GM19240 (cell line): Measurements from ENCODE around the gene KIAA2012.

Experiments
- DNase-seq: peaks from one replicate; pipeline ENCODE4 v3.0.0; 2011; ENCODE audit warnings: low spot score; ENCODE audit not compliant: insufficient read length

Gene KIAA2012

DNA sequence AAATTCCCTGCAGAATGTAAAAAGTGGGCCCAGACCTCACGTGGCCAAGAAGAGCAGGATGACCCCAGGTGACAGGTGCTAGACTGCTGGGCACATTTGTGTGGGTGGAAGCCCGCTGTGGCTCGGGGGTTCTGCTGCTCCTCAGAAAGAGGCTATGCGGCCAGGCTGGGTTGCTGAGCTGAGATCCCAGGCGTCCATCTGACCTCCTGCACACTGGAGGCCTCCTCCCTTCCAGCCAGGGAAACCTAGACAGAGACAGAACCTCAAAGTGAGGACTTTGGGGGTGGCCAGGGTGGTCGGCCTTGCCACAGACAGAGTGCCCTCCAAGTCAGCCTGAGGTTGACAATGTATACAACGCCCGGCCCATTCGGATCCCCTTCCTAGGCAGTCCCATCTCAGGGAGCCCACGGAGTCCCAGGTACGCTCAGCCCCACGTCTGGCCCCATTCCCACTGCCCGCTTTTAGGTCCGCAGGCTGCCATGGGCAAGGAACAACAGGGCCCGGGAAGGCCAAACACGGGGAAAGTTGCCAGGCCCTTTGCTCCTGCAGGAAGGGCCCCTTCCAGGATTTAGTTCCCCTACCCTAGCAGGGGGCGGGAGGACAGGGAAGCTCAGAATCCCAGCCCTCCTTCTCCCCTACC, 75.6 kb downstream of the KIAA2012 start:
- no peak for DNase-seq

DNA sequence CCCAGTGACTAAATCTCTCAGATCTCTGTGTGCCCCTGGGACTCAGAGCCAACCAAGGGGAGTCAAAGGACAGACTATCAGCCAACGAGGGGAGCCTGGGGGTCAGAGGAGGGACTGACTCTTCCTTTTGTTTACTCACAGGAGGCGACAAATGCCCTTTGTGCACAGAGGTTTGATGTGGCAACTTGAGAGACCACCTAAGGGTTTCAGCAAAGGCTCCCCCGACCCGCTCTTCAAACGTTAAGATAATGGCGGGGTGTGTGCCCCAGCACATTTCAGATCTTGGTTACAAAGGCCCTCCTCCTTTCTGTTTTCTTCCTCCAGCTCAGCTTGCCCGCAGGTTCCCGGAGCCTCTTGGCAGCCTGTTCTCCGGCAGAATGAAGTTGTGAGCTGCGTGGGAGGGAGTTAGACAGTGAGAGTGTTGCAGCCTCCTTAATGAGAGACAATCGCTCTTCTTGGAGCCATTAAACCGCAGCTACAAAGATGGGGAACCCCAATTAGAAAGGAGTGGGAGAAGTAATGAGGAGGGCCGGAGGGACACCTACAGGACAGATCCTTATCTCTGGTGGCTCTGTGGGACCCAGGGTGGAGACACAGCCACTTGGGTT, 76.2 kb downstream of the KIAA2012 start:
- DNase-seq: no peak

DNA sequence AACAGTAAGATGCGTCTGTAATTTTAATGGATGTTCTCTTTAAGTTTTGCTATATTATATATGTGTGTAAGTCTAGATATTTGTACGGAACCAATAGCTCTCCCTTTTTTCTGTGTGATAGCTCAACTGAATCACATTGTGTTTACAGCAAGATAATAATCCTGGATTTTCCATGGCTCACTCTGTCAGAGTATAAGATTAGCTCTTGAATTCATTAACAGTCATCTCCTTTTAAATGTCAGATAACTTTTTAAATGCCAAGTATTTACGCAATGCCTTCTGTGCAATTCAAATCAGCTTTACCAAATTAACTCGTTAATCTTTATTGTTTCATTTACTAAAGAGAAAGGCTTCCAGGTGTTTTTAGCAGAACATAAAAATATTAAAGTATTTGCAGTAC, 76.9 kb downstream of the KIAA2012 start:
- no peak for DNase-seq

DNA sequence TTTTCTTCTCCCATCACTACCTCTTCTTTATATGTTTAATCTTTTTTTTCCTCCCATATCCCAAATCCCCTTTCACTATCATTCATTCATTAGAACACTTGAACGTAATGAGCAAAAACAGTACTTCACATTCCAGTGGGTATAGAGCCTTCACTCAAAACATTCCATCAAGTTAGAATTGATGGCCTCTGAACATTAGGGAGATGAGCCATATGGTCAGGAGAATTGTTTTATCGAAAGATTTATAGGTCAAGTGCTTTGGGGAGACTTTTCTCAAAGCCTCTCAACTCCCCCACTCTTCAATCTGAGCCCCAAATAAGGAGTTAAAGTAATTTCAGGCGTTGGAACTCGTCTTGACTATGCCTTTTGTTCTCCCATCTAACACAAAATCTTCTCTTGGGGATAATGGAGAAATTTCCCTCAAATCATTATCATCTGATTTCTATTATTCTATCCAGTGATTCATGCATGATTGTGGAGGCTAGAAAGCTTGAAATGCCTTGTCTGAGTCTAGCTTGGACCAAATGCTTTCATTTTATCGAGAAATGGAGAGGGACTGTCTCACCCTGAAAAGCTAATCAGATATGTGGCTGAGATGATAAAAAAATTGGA, 79.2 kb downstream of the KIAA2012 start:
- no peak for DNase-seq

DNA sequence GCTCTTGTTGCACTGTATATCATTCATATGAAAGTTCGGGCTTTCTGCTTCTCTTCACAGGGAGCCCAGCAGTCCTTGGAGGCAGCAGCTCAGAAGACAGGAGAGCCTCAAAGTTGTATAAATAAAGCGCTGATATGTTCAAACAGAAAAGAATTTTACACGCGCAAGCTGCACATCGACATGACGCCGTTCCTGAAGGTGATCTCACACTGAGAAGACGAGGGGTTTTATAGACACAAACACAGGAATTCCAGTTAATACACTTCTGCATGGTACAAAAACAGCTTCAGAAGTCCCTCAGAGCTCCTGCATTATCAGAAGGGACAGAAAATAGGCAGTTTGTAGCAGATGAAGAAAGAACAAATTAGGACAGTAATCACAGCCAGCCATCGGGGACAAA, 81.6 kb downstream of the KIAA2012 start:
- DNase-seq: no peak

DNA sequence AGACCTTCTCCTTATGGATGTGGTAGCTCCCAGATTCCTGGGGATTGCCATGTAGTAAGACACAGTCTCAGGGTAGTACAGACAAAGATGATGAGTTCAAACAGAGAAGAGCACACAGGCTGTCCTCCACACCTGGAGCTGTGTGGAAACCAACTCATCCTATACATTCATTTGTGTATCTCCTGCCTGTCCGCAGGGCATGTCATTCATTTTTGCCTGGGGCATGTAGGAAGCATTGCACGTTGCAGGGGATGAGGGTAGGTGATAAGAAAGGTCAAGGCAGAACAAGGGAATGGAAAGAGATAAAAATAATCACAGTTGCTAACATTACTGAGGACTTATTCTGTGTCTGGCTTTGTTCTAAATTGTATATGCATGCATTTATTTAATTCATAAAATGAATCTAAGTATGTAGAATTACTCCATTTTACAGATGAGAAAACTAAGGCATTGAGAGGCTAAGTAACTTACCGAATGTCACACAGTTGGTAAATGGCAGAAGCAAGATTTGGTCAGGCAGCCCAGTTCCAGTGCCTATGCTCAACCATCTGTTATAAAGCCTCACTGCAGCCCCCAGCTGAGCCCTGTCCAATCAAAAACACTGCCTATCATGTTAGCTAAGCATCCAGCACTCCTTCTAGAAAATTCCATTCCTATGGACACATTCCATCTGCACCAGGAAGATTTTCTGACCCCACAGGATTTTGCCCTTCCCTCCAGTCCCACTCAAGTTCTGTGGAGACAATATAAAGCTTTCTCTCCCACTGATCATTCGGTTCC, 84.3 kb downstream of the KIAA2012 start:
- DNase-seq: no peak

DNA sequence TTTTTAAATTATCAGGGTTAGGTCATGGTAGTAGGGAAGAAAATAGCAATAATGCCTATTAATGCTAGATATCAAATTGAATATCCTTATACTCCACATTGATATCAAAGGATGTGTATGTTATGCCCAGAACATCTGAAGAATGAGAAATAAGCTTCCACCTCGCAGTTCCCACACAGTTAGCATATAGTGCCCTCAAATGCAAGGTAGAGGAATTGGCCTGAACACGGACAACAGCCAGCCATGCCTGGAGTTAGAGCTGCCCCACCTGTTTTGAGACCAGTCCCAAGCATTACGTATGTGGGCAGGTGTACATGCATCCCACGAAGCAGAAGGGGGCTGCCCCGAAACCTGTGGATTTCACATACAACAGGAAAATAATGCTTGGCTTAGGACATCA, 85.7 kb downstream of the KIAA2012 start:
- DNase-seq: no peak

DNA sequence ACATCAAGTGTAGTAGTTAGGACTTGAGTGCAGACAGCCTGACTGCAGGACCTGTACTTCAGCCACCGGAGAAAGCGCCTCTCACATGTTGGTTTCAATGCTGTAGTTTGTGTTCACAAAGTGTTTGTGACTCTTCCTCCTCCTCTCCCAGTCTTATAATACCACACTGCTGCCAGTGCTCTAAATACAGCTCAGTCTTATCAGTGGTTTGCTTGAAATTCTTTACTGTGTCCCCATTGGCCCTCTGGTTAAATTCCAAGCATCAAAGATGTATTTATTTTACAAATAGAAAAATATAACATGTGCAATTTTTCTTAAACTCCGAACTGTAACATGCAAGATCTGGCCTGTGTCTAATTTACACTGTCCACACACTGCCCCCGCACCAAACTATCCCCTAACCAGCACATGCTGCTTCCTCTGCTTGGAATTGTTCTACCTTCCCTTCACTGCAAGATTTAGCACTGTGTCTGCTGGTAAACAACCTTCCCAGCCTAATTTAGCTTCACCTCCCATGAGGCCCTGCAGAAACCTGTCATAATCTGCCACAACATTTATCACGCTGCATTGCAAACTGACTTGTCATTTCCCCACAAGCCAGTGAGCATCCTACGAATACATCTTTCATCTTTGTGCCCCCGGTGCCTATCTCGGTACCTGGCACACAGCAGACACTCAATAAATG, 88.2 kb downstream of the KIAA2012 start:
- no peak for DNase-seq

DNA sequence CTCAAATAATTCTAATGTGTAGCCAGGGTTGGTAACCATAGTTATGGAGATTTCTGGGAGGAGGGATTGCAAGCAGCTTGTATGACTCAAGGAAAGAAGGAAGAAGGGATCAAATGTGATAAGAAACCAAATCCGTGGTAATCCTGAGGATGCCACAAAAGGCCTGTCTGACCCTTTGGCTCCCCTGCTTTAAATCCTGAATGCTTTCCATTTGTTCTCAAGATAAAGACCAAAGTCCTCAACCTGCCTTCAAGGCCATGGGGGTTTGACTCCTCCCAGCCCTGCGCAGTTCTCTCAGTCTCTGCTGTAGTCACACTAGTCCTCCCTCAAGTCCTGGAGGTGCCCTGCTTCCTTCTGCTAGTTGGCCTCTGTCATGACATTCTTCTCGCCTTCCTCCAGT, 91.4 kb downstream of the KIAA2012 start:
- no peak for DNase-seq

DNA sequence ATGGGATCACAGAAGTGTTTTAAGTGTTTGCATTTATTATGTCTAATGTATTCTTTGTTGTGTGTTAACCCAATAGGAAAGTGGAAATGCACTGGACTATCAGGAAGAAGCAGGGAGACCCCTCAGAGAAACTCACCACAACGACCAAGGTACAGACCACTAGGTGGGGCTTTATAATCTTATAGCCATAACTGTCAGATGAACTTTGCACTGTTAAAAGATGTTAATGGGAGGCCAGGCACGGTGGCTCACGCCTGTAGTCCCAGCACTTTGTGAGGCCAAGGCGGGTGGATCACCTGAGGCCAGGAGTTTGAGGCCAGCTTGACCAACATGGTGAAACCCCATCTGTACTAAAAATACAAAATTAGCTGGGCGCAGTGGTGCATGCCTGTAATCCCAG, 92.2 kb downstream of the KIAA2012 start:
- DNase-seq: no peak

DNA sequence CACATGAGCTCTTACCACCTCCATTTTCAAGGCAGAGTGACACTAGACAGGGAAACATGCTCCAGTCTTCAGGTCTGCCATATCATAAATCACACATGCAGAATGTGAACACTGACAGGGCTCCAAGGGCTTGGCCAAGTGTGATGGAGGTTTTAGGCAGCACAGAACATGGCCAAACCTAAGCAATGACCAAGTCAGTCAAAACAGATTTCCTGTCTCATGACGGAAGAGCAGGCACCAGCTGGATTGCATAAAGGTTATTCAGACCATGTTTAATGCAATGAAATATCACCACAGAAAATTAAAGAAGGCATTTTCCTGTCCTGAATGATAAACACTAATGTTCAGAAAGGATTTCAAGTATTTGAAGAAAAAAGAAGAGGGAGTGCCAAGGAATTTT, 92.9 kb downstream of the KIAA2012 start:
- DNase-seq: no peak

DNA sequence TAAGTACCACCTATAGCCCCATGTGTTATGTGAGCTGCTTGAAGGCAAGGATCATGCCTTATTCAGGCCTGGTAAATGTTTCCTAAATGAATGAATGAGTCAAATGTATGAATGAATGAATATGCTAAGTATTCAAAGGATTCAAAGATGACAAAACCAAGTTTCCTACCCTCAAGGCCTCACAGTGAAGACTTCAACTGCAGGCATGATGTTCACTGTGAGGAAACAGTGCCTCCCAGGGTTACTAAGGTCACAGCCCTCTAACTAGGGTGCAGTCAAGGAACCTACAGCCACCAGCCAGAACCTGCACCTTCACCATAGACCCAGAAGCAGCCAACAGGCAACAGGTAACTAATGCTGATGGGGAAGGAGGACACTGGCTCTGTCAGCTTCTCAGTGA, 96.1 kb downstream of the KIAA2012 start:
- no peak for DNase-seq

DNA sequence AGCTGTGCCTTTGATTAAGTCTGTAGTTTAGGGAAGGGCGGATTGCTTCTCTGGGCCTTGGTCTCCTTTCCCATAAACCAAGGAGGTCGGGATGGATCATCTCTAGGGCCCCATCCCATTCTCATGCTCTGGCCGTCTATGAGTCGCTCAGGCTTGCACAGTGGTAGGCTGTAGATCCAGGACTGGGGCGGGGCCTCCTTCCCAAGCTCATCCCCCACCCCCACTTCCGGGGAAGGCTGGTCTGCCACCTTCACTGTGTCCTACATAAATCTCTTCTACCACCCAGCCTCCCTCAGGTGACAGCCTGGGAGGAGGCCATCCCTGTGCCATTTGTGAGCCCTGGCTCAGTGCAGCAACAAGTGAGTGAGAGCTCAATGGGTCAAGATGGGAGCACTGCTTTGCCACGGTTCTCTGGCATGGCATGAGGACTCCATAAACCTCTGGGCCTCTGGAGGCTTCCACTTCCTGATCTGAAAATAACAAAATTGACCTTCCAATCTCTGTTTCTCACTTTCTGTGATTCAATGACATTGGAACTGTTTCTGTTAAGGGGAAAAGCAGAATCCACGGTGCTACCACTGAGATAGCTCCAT, 96.9 kb downstream of the KIAA2012 start:
- DNase-seq: no peak

DNA sequence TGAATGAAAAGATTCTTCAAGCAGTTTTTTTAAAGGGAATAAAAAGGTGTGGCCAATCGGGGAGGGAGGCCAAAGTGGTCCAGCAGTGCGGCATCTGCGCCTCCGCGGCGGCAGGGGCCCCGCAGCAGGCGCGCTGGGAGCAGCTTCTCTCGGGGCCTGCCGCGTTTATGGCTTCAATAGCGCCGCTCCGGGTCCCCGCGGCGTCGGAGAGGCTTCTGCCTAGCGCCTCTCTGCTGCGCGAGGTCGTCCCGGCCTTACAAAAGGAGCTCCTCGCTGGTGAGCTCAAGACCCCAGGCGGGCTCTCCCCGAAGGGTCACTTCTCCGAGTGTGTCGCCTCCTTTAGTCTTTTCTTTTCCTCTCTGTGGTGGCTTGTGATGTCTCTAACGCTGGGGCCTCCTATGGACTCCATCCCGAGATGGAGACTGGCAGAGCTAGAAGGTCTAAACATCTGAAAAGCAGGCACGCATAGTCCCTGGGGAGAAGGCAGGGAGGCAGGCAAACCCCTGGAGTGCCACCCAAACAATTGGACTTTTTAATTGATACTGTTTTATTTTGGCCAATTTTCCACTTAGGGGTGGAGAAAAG, 98.3 kb downstream of the KIAA2012 start:
- DNase-seq: no peak

DNA sequence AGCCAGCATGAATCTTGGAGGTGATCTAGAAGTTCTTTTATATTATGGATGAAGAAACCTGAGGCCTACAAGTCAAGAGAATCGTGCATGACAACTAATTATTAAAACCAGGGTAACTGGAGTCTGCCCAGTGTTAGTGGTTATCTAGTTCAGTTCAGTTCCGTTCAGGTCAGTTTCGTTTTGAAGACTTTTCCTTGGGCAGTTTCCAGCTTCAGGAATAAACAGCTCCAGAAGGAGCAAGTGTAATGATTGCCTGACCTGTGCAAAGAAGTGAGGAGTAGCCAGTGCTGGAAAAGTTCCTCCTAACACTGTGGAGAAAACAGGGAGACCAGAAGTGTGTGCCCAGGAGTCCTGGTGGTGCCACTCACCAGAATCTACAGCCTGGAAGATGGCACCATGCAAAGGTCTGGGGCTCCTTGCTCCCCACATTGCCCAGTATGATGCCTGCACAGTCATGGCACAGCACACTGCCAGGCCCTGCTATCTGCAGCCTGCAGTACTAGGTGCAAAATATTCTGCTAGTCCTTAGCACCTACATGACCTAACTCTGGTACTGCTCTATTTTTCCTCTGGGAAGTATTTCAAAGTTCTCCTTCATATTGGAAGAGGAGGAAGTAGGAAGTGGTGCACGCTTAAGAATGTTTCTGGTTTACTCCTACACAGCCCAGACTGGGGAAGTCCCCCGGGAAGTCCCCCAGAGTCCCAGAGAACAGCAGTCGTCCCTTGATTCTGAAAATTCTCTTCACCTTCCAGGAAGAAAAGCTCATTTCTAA, 99.6 kb downstream of the KIAA2012 start:
- DNase-seq: peak; percentile 31

DNA sequence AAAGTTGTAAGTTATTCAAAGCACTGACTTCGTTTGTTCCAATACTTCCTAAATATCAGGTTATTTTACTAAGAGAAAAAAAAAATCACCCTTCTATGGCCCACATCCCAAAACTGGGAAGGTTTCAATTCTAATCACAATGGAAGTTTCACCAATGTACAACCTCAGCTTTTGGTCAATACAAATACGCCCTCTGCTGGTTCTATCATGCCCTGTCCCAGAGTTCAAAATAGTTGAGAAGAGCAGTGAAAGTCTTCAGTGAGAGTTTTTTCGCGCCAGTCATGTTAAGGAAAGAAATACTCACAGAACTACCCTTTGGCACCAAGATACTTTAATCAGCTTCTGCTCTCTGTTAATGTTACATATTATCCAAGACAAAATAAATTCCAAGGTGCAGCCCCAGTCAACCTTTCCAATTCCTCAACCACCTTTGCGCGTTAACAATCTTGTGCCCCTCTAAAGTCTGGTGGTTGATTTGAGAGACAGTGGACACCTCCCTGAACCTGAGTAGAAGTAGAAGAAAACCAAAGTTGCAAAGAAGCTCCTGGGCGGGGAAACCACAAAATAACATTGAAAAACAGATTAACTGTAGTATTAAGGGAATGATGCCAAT, 105.4 kb downstream of the KIAA2012 start:
- peak; percentile 20 for DNase-seq

DNA sequence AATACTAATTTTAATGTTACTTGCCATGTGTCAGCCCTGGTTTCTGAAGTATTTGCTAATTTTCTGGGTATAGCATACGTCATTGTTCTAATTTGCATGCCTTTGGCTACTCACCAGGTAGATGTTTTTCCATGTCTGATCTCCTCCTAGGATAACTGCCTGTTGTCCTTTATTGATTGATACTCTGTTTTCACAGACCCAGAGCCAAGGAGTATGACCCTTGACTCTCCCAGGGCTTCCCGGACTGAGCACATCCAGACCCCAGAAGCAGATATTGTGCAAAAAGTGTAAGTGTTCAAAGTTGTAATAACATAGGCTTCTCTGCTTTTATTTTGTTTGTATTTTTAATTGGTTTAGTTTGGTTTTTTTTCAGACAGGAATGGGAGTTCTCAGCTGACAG, 111.5 kb downstream of the KIAA2012 start:
- DNase-seq: no peak

DNA sequence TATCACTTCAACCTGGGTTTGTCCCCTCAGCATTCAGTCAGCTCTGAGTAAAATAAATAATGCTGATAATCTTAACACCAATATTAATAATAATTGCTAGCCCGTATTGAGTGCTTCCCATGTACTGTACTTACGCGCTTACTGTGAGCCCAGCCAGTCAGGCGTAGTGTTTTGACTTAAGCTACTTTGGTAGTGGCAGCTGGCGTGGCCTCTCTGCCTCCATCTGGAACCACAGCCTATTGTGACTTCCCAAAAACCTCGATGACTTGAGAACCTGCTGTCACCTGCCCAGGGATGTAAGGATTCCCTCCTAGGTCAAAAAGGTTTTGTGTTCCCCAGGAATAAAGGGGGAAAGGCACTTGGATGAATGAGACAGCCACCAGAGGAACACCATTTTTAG, 112.1 kb downstream of the KIAA2012 start:
- no peak for DNase-seq

DNA sequence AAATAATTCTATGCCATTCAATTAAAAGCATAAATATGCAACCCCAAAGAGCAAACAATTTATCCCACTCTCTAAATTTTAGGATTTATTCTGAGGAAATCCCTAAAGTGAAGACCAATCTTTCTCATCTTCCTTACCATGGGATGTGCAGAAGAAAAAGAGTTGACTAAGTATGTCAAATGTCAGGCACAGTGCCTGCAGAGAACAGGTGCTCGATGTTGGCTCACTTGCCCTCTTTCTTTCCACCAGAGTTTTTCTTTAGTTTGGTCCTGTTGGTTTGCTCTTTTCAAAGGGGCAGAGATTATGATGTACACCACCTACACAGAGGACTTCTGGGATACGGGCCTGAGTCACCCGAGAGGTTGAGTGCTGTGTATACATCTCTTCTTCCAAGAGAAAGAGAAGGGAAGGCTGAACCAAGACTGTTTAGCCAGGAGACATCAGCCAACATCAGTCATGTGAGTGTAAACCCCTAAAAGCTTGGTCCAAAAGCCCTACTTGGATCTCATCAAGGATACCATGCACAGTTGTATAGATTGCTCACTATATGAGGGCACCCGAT, 113.7 kb downstream of the KIAA2012 start:
- no peak for DNase-seq
